Aorta (tissue), 5 donors: ENCODE results near the gene NCOA3. TPM values are rescaled to one million over a fixed set of nuclear protein-coding genes. Genes with fewer than 3 reads are reported as not detected.
A peak's percentile ranks its signal among the peaks of the same experiment; 100 is the strongest.
"Not testable (repeated sequence)": the region's sequence is repeated elsewhere in the genome, so short reads cannot be mapped to it uniquely, and the experiment has no call there.

ENCODE experiments used
- ATAC-seq: fragments of 200-7000 bp; cut with Tn5 transposase; one replicate; pipeline ENCODE4 v1.9.1; 2022; ENCODE audit warnings: moderate library complexity; ENCODE audit not compliant: low FRiP score
- DNase-seq, 2 donors: peaks; one replicate each; pipeline ENCODE4 v3.0.0-alpha.2; 2020
- H3K27ac ChIP-seq, 2 donors: one replicate each; pipeline ENCODE4 v1.5.1; 2013; ENCODE audit warnings: low read length in 2 of 2, mild to moderate bottlenecking in 2 of 2, moderate library complexity in 2 of 2, control low read depth in 1 of 2, inconsistent platforms in 1 of 2, low read depth in 1 of 2
- H3K27me3 ChIP-seq, 2 donors: one replicate each; pipeline ENCODE4 v1.6.1; 2013; ENCODE audit warnings: control low read depth in 1 of 2, low read length in 1 of 2, mild to moderate bottlenecking in 1 of 2, moderate library complexity in 1 of 2; ENCODE audit not compliant: insufficient read depth in 2 of 2, control insufficient read depth in 1 of 2
- H3K36me3 ChIP-seq, 2 donors: one replicate each; pipeline ENCODE4 v1.6.1; 2013; ENCODE audit warnings: control low read depth in 1 of 2, low read length in 1 of 2, mild to moderate bottlenecking in 1 of 2; ENCODE audit not compliant: insufficient read depth in 2 of 2, control insufficient read depth in 1 of 2
- H3K4me1 ChIP-seq, 2 donors: one replicate each; pipeline ENCODE4 v1.6.1; 2013; ENCODE audit warnings: low read length in 2 of 2, control low read depth in 1 of 2, mild to moderate bottlenecking in 1 of 2, moderate library complexity in 1 of 2; ENCODE audit not compliant: insufficient read depth in 2 of 2, control insufficient read depth in 1 of 2
- H3K4me3 ChIP-seq, 2 donors: one replicate each; pipeline ENCODE4 v1.5.1; 2013; ENCODE audit warnings: low read length in 2 of 2, control low read depth in 1 of 2, mild to moderate bottlenecking in 1 of 2
- H3K9me3 ChIP-seq: one replicate; pipeline ENCODE4 v1.6.1; 2013; ENCODE audit warnings: mild to moderate bottlenecking, low read length; ENCODE audit not compliant: control insufficient read depth
- WGBS, 2 donors: extraction: QIAGEN DNeasy Blood & Tissue Kit; methylation state at CpG; one replicate each; pipeline ENCODE4 v1.1.7; 2013; 5-methylcytosine and 5-hydroxymethylcytosine counted together
- intact Hi-C, 2 donors: fragments of 100-400 bp; cut with DNase I; formaldehyde crosslinking; loops; one replicate each; pipeline versions ENCODE4 v1.14.2 to v1.15.0; 2022
- polyA plus RNA-seq, 2 donors: library from polyadenylated mRNA; stranded (reverse); fragments of 200-250 nt; gene quantifications; one replicate each; pipeline ENCODE4 v1.2.3, GENCODE V29; 2013
- total RNA-seq, 2 donors: library from RNA; stranded (reverse); fragmentation: NEBNext Ultra II Directional; extraction: Animal tissue kit (Norgen Biotek cat#: 25700); gene quantifications; one replicate each; pipeline ENCODE4 v1.2.1, GENCODE V29; 2021
- donor health status: healthy with polysubstance abuse.
- donor health status: Bipolar disorder and iron deficiency.
- donor health status: DM: no; HTN: no; CAD: no.
- donor health status: DM: no; HTN: no; CAD: no.
- donor health status: DM: yes; HTN: yes; CAD: no.

The NCOA3 gene
- total and polyA plus RNA-seq, 4 donors, result 4.8 to 53.7 (median 27.7) TPM

- H3K9me3 ChIP-seq, result no peaks in the 10 kb centered on the region
- no peaks in the 10 kb centered on the region for H3K27me3 ChIP-seq
- ATAC-seq (no peak), DNase-seq (no peak)
- peaks cover 0 to 7% of the 10 kb centered on the region in 2 donors for H3K4me1 ChIP-seq
- peaks cover 0 to 1% of the 10 kb centered on the region in 2 donors for H3K36me3 ChIP-seq
- WGBS, 2 donors, result 75 to 76% methylated on average over 2 of the region's 2 CpGs
- H3K4me3 ChIP-seq, result no peak overlapping the region
- no peak overlapping the region for H3K27ac ChIP-seq
- intact Hi-C loops, result no loop called here
Measured at GRCh38 chr20:47581090-47581489, 79.4 kb downstream of the NCOA3 start.

- 98 to 100% methylated on average over 2 of the region's 2 CpGs for WGBS, 2 donors
- peaks cover 0 to 1% of the 10 kb centered on the region in 2 donors for H3K36me3 ChIP-seq
- no peaks in the 10 kb centered on the region for H3K9me3 ChIP-seq
- H3K27ac ChIP-seq, result no peak overlapping the region
- intact Hi-C loops, result no loop called here
- no peaks in the 10 kb centered on the region for H3K27me3 ChIP-seq
- H3K4me3 ChIP-seq, result no peak overlapping the region
- no peak for DNase-seq
- no peak for ATAC-seq
- peaks cover 0 to 10% of the 10 kb centered on the region in 2 donors for H3K4me1 ChIP-seq
Measured at GRCh38 chr20:47583551-47583950, 81.9 kb downstream of the NCOA3 start.

DNA sequence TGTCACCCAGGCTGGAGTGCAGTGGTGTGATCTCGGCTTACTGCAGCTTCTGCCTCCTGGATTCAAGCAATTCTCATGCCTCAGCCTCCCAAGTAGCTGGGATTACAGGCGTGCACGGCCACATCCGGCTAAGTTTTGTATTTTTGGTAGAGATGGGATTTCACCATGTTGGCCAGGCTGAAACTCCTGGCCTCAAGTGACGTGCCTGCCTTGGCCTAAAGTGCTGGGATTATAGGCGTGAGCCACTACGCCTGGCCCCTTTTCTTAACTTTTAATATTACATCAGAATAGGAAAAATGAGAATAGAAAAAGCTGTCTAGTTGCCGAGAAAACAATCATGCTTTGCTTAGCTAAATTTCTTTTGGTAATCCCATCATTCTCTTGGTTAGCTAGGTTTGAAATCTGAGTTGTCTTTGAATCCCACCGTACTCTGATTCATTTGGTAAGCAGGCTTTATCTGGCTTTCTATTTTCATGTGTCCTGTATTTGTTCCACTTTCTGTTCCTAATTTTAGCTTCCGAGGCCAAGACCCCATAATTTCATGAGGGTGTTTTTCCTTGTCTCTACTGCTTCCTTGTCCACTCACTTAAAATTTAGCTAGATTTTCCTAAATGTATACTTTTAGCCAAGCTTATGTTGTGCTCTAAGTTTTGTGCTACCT is 83.5 kb downstream of the NCOA3 start:
- ATAC-seq (no peak), DNase-seq (peak in 1 of 2 donors; percentile 62)
- H3K9me3 ChIP-seq, result no peaks in the 10 kb centered on the region
- WGBS, 2 donors, result 17 to 24% methylated on average over 10 of the region's 10 CpGs
- H3K36me3 ChIP-seq, result peaks cover 0 to 1% of the 10 kb centered on the region in 2 donors
- H3K4me3 ChIP-seq, result no peak overlapping the region
- intact Hi-C loops, result no loop called here
- no peaks in the 10 kb centered on the region for H3K27me3 ChIP-seq
- peaks cover 0 to 10% of the 10 kb centered on the region in 2 donors for H3K4me1 ChIP-seq
- peak overlapping the region; percentile 11 to 57 for H3K27ac ChIP-seq

DNA sequence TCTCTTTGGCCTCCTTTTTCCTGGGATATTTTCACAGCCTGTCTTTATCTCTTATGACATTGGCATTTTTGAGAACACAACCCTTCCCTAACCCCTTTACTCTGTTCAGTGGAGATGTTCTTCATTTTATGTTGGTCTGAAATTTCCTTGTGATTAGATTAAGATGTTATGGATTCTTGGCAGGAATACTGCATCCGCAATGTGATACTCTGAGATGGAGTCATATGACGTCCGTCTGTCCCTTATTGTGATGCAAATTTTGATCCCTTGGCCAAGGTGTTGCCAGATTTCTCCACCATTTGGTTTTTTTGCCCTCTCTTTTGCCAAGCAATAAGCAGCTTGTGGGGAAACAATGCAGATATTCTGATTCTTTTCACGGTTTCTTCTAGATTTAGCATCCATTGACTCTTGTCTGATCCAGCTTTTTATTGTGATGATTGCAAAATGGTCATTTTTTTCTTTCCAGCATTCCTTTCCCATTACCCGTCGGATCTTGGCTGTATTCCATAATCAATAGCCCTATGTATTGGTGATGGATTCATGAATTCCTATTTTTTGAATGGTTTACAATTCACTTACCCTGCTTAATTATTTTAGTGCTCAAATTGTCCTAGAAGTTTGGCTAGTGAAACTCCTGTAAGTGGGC is 85.1 kb downstream of the NCOA3 start:
- no peak for ATAC-seq
- intact Hi-C loops, result no loop called here
- DNase-seq, result no peak
- Histone ChIP-seq H3K4me3 (no peak overlapping the region), H3K36me3 (peaks cover 0 to 1% of the 10 kb centered on the region in 2 donors), H3K27me3 (no peaks in the 10 kb centered on the region), H3K4me1 (peaks cover 0 to 7% of the 10 kb centered on the region in 2 donors), H3K9me3 (no peaks in the 10 kb centered on the region), H3K27ac (no peak overlapping the region)
- 61 to 69% methylated on average over 6 of the region's 6 CpGs for WGBS, 2 donors

DNA sequence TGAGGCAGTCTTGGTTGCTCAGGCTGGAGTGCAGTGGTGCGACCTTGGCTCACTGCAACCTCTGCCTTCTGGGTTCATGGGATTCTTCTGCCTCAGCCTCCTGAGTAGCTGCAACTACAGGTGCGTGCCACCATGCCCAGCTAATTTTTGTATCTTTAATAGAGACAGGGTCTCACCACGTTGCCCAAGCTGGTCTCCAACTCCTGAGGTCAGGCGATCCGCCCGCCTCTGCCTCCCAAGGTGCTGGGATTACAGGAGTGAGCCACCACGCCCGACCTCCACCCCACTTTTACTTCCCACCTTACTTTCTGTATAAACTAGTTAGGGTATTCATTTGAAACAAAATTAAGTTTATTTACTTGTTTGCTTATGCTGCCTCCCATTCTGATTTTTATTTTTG is 86.5 kb downstream of the NCOA3 start:
- H3K4me3 ChIP-seq, result no peak overlapping the region
- WGBS, 2 donors, result 95 to 96% methylated on average over 8 of the region's 8 CpGs
- peaks cover 0 to 1% of the 10 kb centered on the region in 2 donors for H3K36me3 ChIP-seq
- no peak overlapping the region for H3K27ac ChIP-seq
- peaks cover 2 to 5% of the 10 kb centered on the region in 2 donors for H3K4me1 ChIP-seq
- H3K27me3 ChIP-seq, result no peaks in the 10 kb centered on the region
- ATAC-seq (no peak), DNase-seq (no peak)
- H3K9me3 ChIP-seq, result no peaks in the 10 kb centered on the region
- intact Hi-C loops, result no loop called here

GRCh38 chr20:47591231-47591630 is 89.5 kb downstream of the NCOA3 start:
- H3K27me3 ChIP-seq, result no peaks in the 10 kb centered on the region
- no peaks in the 10 kb centered on the region for H3K36me3 ChIP-seq
- no peak overlapping the region for H3K27ac ChIP-seq
- ATAC-seq (no peak), DNase-seq (no peak)
- intact Hi-C loops, result no loop called here
- peaks cover 2 to 5% of the 10 kb centered on the region in 2 donors for H3K4me1 ChIP-seq
- 74 to 85% methylated on average over 1 of the region's 1 CpG for WGBS, 2 donors
- no peaks in the 10 kb centered on the region for H3K9me3 ChIP-seq
- no peak overlapping the region for H3K4me3 ChIP-seq

DNA sequence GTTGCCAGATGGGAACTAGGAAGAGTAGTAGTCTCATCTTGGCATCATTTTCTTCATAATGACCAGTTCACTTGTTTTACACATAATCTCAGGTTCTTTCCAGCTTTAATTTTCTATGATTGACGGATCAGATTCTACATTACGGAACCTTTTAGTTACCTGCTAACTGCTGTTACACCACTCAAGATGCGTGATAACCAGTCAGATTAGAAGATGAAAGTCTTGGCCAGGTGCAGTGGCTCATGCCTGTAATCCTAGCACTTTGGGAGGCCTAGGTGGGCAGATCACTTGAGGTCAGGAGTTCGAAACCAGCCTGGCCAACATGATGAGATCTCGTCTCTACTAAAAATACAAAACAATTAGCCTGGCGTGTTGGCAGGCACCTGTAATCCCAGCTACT is 92.5 kb downstream of the NCOA3 start:
- no peak for ATAC-seq
- no peaks in the 10 kb centered on the region for H3K36me3 ChIP-seq
- DNase-seq, result no peak
- no peak overlapping the region for H3K4me3 ChIP-seq
- WGBS, 2 donors, result 95 to 97% methylated on average over 6 of the region's 6 CpGs
- no peaks in the 10 kb centered on the region for H3K27me3 ChIP-seq
- H3K27ac ChIP-seq, result no peak overlapping the region
- intact Hi-C loops, result no loop called here
- H3K4me1 ChIP-seq, result peaks cover 0 to 2% of the 10 kb centered on the region in 2 donors
- no peaks in the 10 kb centered on the region for H3K9me3 ChIP-seq

- ATAC-seq, intact Hi-C loops, H3K9me3 ChIP-seq, H3K4me3 ChIP-seq, H3K27me3 ChIP-seq, H3K27ac ChIP-seq, H3K36me3 ChIP-seq, DNase-seq, H3K4me1 ChIP-seq: not testable (repeated sequence)
- 94 to 98% methylated on average over 10 of the region's 10 CpGs for WGBS, 2 donors
Measured at GRCh38 chr20:47595138-47595537, 93.5 kb downstream of the NCOA3 start.

GRCh38 chr20:47596003-47596571 is 94.4 kb downstream of the NCOA3 start:
- peaks cover 0 to 3% of the 10 kb centered on the region in 2 donors for H3K4me1 ChIP-seq
- ATAC-seq, result no peak
- H3K36me3 ChIP-seq, result no peaks in the 10 kb centered on the region
- intact Hi-C loops, result no loop called here
- H3K4me3 ChIP-seq, result no peak overlapping the region
- no peak for DNase-seq
- no peak overlapping the region for H3K27ac ChIP-seq
- no peaks in the 10 kb centered on the region for H3K27me3 ChIP-seq
- no peaks in the 10 kb centered on the region for H3K9me3 ChIP-seq
- 87 to 92% methylated on average over 6 of the region's 6 CpGs for WGBS, 2 donors
